HG02870 (cell line): ENCODE measurements around the gene SAC3D1.

Experiments used
- ATAC-seq: cut with Tn5 transposase; IDR thresholded peaks from one replicate; pipeline ENCODE4 v1.9.1; 2021; ENCODE audit warnings: mild to moderate bottlenecking, moderate library complexity; ENCODE audit not compliant: unreplicated experiment

SAC3D1 gene

GRCh38 chr11:65086809-65087208 is 45.8 kb downstream of the SAC3D1 start:
- no peak for ATAC-seq

- ATAC-seq, result no peak
Measured at GRCh38 chr11:65087216-65087615, 46.2 kb downstream of the SAC3D1 start.

- ATAC-seq, result no peak
Measured at GRCh38 chr11:65087827-65088226, 46.8 kb downstream of the SAC3D1 start.

GRCh38 chr11:65089621-65090020 is 48.6 kb downstream of the SAC3D1 start:
- ATAC-seq, result no peak

GRCh38 chr11:65090628-65091027 is 49.6 kb downstream of the SAC3D1 start:
- ATAC-seq, result no peak
